Testis (tissue), 2 donors: ENCODE results near the gene IDUA.

ENCODE experiments used
- CTCF ChIP-seq, 3 experiments: fragments of 450-650 bp in 2 of 3; fragments of 200-600 bp in 1 of 3; sonication (generic) in 1 of 3; IDR thresholded peaks; one replicate each; pipeline ENCODE4 v1.5.1; 2016 to 2019; ENCODE audit warnings: antibody characterized with exemption in 3 of 3, mild to moderate bottlenecking in 2 of 3, moderate library complexity in 1 of 3
- POLR2A ChIP-seq: fragments of 450-650 bp; IDR thresholded peaks from one replicate; pipeline ENCODE4 v1.6.1; 2017; ENCODE audit warnings: antibody characterized with exemption, mild to moderate bottlenecking, moderate library complexity

DNA sequence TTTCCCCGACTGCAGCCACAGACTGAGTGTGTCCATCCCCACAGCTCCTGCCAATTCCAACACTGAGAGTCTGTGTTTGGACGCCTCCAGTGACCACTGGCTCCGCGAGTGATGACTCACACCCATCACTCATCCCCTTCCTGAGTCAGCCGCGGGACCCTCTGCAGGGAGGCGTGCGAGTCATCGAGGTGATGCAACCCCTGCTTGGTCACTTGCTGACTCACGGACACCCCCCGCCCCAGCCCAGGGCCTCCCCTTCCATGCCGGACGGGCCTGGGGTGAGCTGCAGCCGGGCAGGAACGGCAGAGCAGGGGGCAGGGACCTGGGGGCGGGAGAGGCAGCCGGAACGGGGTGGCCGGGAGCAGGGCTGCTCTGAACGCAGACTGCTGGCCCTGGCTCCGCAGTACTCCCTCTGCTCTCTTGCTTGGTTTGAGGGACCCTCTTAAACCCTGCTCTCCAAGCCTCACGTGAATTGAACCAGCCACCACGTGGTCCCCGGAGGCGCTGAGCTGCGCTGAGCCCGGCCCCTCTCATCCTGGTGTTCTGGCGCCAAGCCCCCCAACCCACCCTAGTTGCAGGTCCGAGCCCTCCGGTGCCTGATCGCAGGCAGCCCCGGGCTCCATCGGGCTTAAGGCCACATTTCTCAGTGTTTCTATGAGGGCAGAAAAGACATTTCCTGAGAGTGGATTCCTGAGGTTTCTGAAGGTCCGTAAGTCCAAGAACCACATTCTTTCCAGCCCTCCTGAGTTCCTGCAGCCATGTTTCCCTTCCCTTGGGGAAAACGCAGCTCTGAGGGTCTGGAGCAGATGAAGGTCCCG, 57.0 kb downstream of the IDUA start:
- TF ChIP-seq CTCF (IDR thresholded peaks at IDR 0.05) (no peak), POLR2A (no peak)
